HEK293 (cell line): Measurements from ENCODE around the gene KEAP1.

Experiments
- HOXC10 ChIP-seq: sonication (generic); formaldehyde crosslinking; IDR thresholded peaks from 2 replicates; pipeline ENCODE4 v1.8.1; 2023; ENCODE audit warnings: mild to moderate bottlenecking, missing genetic modification reagents
- IKZF3 ChIP-seq: fragments of 450-650 bp; IDR thresholded peaks from 2 replicates; pipeline ENCODE4 v1.5.0; 2018; ENCODE audit warnings: missing biosample characterization, mild to moderate bottlenecking, missing genetic modification characterization, moderate library complexity
- KLF7 ChIP-seq: fragments of 450-650 bp; formaldehyde crosslinking; IDR thresholded peaks from 2 replicates; pipeline ENCODE4 v1.5.1; 2016; ENCODE audit warnings: missing biosample characterization, missing genetic modification characterization, borderline replicate concordance
- KLF8 ChIP-seq: fragments of 450-650 bp; formaldehyde crosslinking; IDR thresholded peaks from 2 replicates; pipeline ENCODE4 v1.5.1; 2016; ENCODE audit warnings: missing biosample characterization, missing genetic modification characterization
- OVOL3 ChIP-seq: fragments of 450-650 bp; formaldehyde crosslinking; IDR thresholded peaks from 2 replicates; pipeline ENCODE4 v1.5.1; 2016; ENCODE audit warnings: missing biosample characterization, missing genetic modification characterization
- ZBTB20 ChIP-seq: fragments of 450-650 bp; formaldehyde crosslinking; IDR thresholded peaks from 2 replicates; pipeline ENCODE4 v1.5.1; 2016; ENCODE audit warnings: missing biosample characterization, missing genetic modification characterization
- ZFP3 ChIP-seq: fragments of 450-650 bp; formaldehyde crosslinking; IDR thresholded peaks from 2 replicates; pipeline ENCODE4 v1.5.1; 2016; ENCODE audit warnings: low read depth, missing biosample characterization, missing genetic modification characterization
- ZNF155 ChIP-seq: fragments of 450-650 bp; formaldehyde crosslinking; IDR thresholded peaks from 2 replicates; pipeline ENCODE4 v1.5.1; 2016; ENCODE audit warnings: missing biosample characterization, missing genetic modification characterization
- ZNF221 ChIP-seq: fragments of 450-650 bp; formaldehyde crosslinking; IDR thresholded peaks from 2 replicates; pipeline ENCODE4 v1.5.1; 2017; ENCODE audit warnings: missing biosample characterization, missing genetic modification characterization, borderline replicate concordance
- ZNF23 ChIP-seq: fragments of 450-650 bp; formaldehyde crosslinking; IDR thresholded peaks from 2 replicates; pipeline ENCODE4 v1.5.1; 2016; ENCODE audit warnings: missing biosample characterization, missing genetic modification characterization, borderline replicate concordance
- ZNF354C ChIP-seq: fragments of 450-650 bp; formaldehyde crosslinking; IDR thresholded peaks from 2 replicates; pipeline ENCODE4 v1.5.1; 2016; ENCODE audit warnings: missing biosample characterization, missing genetic modification characterization, low read depth, borderline replicate concordance
- ZNF366 ChIP-seq: fragments of 450-650 bp; formaldehyde crosslinking; conservative IDR thresholded peaks from 2 replicates; pipeline ENCODE4 v1.5.1; 2016; ENCODE audit warnings: missing biosample characterization, missing genetic modification characterization
- ZNF394 ChIP-seq: fragments of 450-650 bp; formaldehyde crosslinking; IDR thresholded peaks from 2 replicates; pipeline ENCODE4 v1.5.1; 2016; ENCODE audit warnings: missing biosample characterization, missing genetic modification characterization, mild to moderate bottlenecking, moderate library complexity, borderline replicate concordance
- ZNF48 ChIP-seq: fragments of 450-650 bp; formaldehyde crosslinking; IDR thresholded peaks from 2 replicates; pipeline ENCODE4 v1.5.1; 2016; ENCODE audit warnings: missing biosample characterization, missing genetic modification characterization
- ZNF555 ChIP-seq: fragments of 450-650 bp; formaldehyde crosslinking; conservative IDR thresholded peaks from 2 replicates; pipeline ENCODE4 v1.5.1; 2017; ENCODE audit warnings: missing biosample characterization, mild to moderate bottlenecking, missing genetic modification characterization, inconsistent platforms
- ZNF560 ChIP-seq: fragments of 450-650 bp; formaldehyde crosslinking; IDR thresholded peaks from 2 replicates; pipeline ENCODE4 v1.5.1; 2017; ENCODE audit warnings: missing biosample characterization, missing genetic modification characterization, borderline replicate concordance
- ZNF561 ChIP-seq: fragments of 450-650 bp; IDR thresholded peaks from 2 replicates; pipeline ENCODE4 v1.5.1; 2018; ENCODE audit warnings: missing biosample characterization, missing genetic modification characterization, borderline replicate concordance
- ZNF585B ChIP-seq: fragments of 450-650 bp; formaldehyde crosslinking; IDR thresholded peaks from 2 replicates; pipeline ENCODE4 v1.5.1; 2016; ENCODE audit warnings: missing biosample characterization, missing genetic modification characterization
- ZNF596 ChIP-seq: fragments of 450-650 bp; IDR thresholded peaks from 2 replicates; pipeline ENCODE4 v1.5.0; 2018; ENCODE audit warnings: missing biosample characterization, mild to moderate bottlenecking, missing genetic modification characterization, moderate library complexity
- ZNF654 ChIP-seq: fragments of 450-650 bp; formaldehyde crosslinking; IDR thresholded peaks from 2 replicates; pipeline ENCODE4 v1.5.1; 2016; ENCODE audit warnings: low read depth, missing biosample characterization, missing genetic modification characterization
- ZNF660 ChIP-seq: fragments of 450-650 bp; IDR thresholded peaks from 2 replicates; pipeline ENCODE4 v1.5.1; 2018; ENCODE audit warnings: missing biosample characterization, mild to moderate bottlenecking, missing genetic modification characterization
- ZNF664 ChIP-seq: fragments of 450-650 bp; formaldehyde crosslinking; IDR thresholded peaks from 2 replicates; pipeline ENCODE4 v1.5.1; 2016; ENCODE audit warnings: missing biosample characterization, missing genetic modification characterization
- ZNF701 ChIP-seq: fragments of 450-650 bp; formaldehyde crosslinking; IDR thresholded peaks from 2 replicates; pipeline ENCODE4 v1.5.1; 2016; ENCODE audit warnings: missing biosample characterization, missing genetic modification characterization
- ZNF768 ChIP-seq: fragments of 450-650 bp; formaldehyde crosslinking; IDR thresholded peaks from 2 replicates; pipeline ENCODE4 v1.5.1; 2018; ENCODE audit warnings: missing biosample characterization, mild to moderate bottlenecking, missing genetic modification characterization
- ZNF777 ChIP-seq: fragments of 450-650 bp; formaldehyde crosslinking; IDR thresholded peaks from 2 replicates; pipeline ENCODE4 v1.5.1; 2017; ENCODE audit warnings: missing biosample characterization, missing genetic modification characterization, borderline replicate concordance
- ZNF785 ChIP-seq: fragments of 450-650 bp; formaldehyde crosslinking; IDR thresholded peaks from 2 replicates; pipeline ENCODE4 v1.5.1; 2016; ENCODE audit warnings: missing biosample characterization, missing genetic modification characterization
- ZNF792 ChIP-seq: fragments of 450-650 bp; formaldehyde crosslinking; IDR thresholded peaks from 2 replicates; pipeline ENCODE4 v1.5.1; 2016; ENCODE audit warnings: missing biosample characterization, missing genetic modification characterization
- TF ChIP-seq, protein P1 (sequence below): fragments of 450-650 bp; formaldehyde crosslinking; IDR thresholded peaks from 2 replicates; pipeline ENCODE4 v1.5.1; 2016; ENCODE audit warnings: missing biosample characterization, missing genetic modification characterization
- TF ChIP-seq, protein P2 (sequence below): fragments of 450-650 bp; formaldehyde crosslinking; IDR thresholded peaks from 2 replicates; pipeline ENCODE4 v1.5.1; 2016; ENCODE audit warnings: missing biosample characterization, missing genetic modification characterization
- TF ChIP-seq, protein P3 (sequence below): IDR thresholded peaks from 2 replicates; pipeline ENCODE4 v1.6.1; 2011; ENCODE audit warnings: mild to moderate bottlenecking, low read depth, low read length, borderline replicate concordance
- TF ChIP-seq, protein P4 (sequence below): fragments of 450-650 bp; formaldehyde crosslinking; IDR thresholded peaks from 2 replicates; pipeline ENCODE4 v1.5.1; 2016; ENCODE audit warnings: missing biosample characterization, missing genetic modification characterization
- TF ChIP-seq, protein P5 (sequence below): fragments of 450-650 bp; formaldehyde crosslinking; IDR thresholded peaks from 2 replicates; pipeline ENCODE4 v1.5.1; 2016; ENCODE audit warnings: missing biosample characterization, missing genetic modification characterization
- TF ChIP-seq, protein P6 (sequence below): fragments of 450-650 bp; formaldehyde crosslinking; IDR thresholded peaks from 2 replicates; pipeline ENCODE4; 2016; ENCODE audit warnings: missing biosample characterization, missing genetic modification characterization

The KEAP1 gene

DNA sequence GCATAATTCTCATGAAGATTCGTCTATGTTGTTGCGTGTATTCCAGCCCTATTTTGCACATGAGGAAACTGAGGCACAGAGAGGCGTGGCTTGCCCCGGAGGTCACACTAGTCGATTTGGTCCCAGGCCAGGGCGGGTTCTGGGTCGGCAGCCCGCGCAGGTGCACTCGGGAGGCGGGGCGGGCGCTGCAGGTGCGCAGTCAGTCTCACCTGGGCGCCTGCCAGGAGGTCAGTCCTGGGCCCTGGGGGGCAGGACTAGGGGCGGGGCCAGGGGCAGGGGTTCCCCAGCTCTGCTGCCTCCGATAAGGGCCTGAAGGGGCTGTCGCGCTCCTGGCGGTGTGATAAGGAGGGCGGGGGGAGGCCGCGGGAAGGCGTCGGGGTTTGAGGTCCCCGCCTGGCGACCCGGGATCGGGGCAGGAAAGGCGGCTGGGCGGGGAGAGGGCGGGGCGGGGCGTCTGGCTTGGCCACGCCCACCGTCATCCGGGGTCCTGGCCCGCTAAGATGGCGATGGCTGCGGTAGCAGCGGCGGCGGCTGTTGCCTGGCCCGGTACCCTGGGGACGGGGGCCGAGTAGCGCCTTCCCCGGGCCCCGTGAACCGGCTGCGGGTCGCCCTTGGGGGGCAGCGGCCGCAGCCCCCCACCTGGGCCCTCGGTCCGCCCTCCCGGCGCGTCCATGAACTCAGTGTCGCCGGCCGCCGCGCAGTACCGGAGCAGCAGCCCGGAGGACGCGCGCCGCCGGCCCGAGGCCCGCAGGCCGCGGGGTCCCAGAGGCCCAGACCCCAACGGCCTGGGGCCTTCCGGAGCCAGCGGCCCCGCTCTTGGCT lies 40.5 kb upstream of the KEAP1 start, which contains the start of gene ATG4D (continued):
- TF ChIP-seq ZFP3 = no peak
- TF ChIP-seq, protein P1, sequence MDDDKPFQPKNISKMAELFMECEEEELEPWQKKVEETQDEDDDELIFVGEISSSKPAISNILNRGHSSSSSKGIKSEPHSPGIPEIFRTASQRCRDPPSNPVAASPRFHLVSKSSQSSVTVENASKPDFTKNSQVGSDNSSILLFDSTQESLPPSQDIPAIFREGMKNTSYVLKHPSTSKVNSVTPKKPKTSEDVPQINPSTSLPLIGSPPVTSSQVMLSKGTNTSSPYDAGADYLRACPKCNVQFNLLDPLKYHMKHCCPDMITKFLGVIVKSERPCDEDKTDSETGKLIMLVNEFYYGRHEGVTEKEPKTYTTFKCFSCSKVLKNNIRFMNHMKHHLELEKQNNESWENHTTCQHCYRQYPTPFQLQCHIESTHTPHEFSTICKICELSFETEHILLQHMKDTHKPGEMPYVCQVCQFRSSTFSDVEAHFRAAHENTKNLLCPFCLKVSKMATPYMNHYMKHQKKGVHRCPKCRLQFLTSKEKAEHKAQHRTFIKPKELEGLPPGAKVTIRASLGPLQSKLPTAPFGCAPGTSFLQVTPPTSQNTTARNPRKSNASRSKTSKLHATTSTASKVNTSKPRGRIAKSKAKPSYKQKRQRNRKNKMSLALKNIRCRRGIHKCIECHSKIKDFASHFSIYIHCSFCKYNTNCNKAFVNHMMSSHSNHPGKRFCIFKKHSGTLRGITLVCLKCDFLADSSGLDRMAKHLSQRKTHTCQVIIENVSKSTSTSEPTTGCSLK = no peak
- TF ChIP-seq, protein P2, sequence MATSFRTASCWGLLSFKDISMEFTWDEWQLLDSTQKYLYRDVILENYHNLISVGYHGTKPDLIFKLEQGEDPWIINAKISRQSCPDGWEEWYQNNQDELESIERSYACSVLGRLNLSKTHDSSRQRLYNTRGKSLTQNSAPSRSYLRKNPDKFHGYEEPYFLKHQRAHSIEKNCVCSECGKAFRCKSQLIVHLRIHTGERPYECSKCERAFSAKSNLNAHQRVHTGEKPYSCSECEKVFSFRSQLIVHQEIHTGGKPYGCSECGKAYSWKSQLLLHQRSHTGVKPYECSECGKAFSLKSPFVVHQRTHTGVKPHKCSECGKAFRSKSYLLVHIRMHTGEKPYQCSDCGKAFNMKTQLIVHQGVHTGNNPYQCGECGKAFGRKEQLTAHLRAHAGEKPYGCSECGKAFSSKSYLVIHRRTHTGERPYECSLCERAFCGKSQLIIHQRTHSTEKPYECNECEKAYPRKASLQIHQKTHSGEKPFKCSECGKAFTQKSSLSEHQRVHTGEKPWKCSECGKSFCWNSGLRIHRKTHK (tag by site-specific recombination) = no peak
- no peak for TF ChIP-seq ZNF785 (tag by site-specific recombination)
- no peak for TF ChIP-seq ZNF394 (tag by site-specific recombination)
- no peak for TF ChIP-seq KLF7 (tag by site-specific recombination)
- TF ChIP-seq ZNF555 (tag by site-specific recombination) = no peak
- 0 out of 2 replicates have a peak, but pooled peaks have one; percentile 5 for TF ChIP-seq ZNF366 (tag by site-specific recombination)
- TF ChIP-seq ZBTB20 (tag by site-specific recombination) = no peak
- TF ChIP-seq OVOL3 (tag by site-specific recombination) = no peak
- TF ChIP-seq IKZF3 (tag by site-specific recombination) = no peak
- no peak for TF ChIP-seq HOXC10
- no peak for TF ChIP-seq ZNF48 (tag by site-specific recombination)
- TF ChIP-seq ZNF660 = peak; percentile 73
- TF ChIP-seq ZNF221 (tag by site-specific recombination) = no peak
- TF ChIP-seq ZNF654 (tag by site-specific recombination) = no peak
- TF ChIP-seq ZNF596 (tag by site-specific recombination) = no peak
- TF ChIP-seq, protein P3, sequence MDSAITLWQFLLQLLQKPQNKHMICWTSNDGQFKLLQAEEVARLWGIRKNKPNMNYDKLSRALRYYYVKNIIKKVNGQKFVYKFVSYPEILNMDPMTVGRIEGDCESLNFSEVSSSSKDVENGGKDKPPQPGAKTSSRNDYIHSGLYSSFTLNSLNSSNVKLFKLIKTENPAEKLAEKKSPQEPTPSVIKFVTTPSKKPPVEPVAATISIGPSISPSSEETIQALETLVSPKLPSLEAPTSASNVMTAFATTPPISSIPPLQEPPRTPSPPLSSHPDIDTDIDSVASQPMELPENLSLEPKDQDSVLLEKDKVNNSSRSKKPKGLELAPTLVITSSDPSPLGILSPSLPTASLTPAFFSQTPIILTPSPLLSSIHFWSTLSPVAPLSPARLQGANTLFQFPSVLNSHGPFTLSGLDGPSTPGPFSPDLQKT = no peak
- TF ChIP-seq ZNF354C (tag by site-specific recombination) = no peak
- TF ChIP-seq, protein P4, sequence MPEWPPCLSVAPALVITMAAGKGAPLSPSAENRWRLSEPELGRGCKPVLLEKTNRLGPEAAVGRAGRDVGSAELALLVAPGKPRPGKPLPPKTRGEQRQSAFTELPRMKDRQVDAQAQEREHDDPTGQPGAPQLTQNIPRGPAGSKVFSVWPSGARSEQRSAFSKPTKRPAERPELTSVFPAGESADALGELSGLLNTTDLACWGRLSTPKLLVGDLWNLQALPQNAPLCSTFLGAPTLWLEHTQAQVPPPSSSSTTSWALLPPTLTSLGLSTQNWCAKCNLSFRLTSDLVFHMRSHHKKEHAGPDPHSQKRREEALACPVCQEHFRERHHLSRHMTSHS (tag by site-specific recombination) = no peak
- TF ChIP-seq ZNF155 = no peak
- no peak for TF ChIP-seq ZNF560
- TF ChIP-seq, protein P5, sequence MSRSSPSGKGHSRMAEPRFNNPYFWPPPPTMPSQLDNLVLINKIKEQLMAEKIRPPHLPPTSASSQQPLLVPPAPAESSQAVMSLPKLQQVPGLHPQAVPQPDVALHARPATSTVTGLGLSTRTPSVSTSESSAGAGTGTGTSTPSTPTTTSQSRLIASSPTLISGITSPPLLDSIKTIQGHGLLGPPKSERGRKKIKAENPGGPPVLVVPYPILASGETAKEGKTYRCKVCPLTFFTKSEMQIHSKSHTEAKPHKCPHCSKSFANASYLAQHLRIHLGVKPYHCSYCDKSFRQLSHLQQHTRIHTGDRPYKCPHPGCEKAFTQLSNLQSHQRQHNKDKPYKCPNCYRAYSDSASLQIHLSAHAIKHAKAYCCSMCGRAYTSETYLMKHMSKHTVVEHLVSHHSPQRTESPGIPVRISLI = no peak
- TF ChIP-seq ZNF701 (tag by site-specific recombination) = no peak
- TF ChIP-seq, protein P6, sequence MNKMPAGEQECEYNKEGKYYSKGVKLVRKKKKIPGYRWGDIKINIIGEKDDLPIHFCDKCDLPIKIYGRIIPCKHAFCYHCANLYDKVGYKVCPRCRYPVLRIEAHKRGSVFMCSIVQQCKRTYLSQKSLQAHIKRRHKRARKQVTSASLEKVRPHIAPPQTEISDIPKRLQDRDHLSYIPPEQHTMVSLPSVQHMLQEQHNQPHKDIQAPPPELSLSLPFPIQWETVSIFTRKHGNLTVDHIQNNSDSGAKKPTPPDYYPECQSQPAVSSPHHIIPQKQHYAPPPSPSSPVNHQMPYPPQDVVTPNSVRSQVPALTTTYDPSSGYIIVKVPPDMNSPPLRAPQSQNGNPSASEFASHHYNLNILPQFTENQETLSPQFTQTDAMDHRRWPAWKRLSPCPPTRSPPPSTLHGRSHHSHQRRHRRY (tag by site-specific recombination) = no peak
- no peak for TF ChIP-seq ZNF23 (tag by site-specific recombination)
- peak; percentile 75 for TF ChIP-seq KLF8 (tag by site-specific recombination)
- TF ChIP-seq ZNF585B (tag by site-specific recombination) = no peak
- no peak for TF ChIP-seq ZNF664 (tag by site-specific recombination)
- TF ChIP-seq ZNF561 (tag by site-specific recombination) = peak; percentile 34; the same call in 1 of the 2 replicates
- TF ChIP-seq ZNF768 (tag by site-specific recombination) = no peak
- peak; percentile 85; the same call in 1 of the 2 replicates for TF ChIP-seq ZNF777 (tag by site-specific recombination)
- no peak for TF ChIP-seq ZNF792 (tag by site-specific recombination)
